Stimulated activated CD4-positive, alpha-beta T cell treated with anti-CD3 and anti-CD28 coated beads, Interleukin-1b, Interleukin-23, amount 100 ng/mL, for 24 hours (primary cell): ENCODE measurements around the gene CCDC126.
"Not testable (repeated sequence)": the region's sequence is repeated elsewhere in the genome, so short reads cannot be mapped to it uniquely, and the experiment has no call there.

Experiments used
- DNase-seq, 4 experiments: peaks; one replicate each; pipeline ENCODE4 v3.0.0-alpha.2; 2020; ENCODE audit warnings: low read depth in 4 of 4, low spot score in 1 of 4

Gene CCDC126

GRCh38 chr7:23622506-23622925 is 25.3 kb downstream of the CCDC126 start:
- no peak for DNase-seq

GRCh38 chr7:23628370-23628769 is 31.2 kb downstream of the CCDC126 start:
- no peak for DNase-seq

- DNase-seq = no peak
Measured at GRCh38 chr7:23633417-23633816, 36.2 kb downstream of the CCDC126 start.

- DNase-seq = no peak
Measured at GRCh38 chr7:23645822-23646221, 48.6 kb downstream of the CCDC126 start.

GRCh38 chr7:23653942-23654341 is 56.8 kb downstream of the CCDC126 start:
- DNase-seq = no peak

- no peak for DNase-seq
Measured at GRCh38 chr7:23654508-23654907, 57.3 kb downstream of the CCDC126 start.

- DNase-seq = no peak
Measured at GRCh38 chr7:23655433-23655832, 58.3 kb downstream of the CCDC126 start.

GRCh38 chr7:23658831-23659427 is 61.7 kb downstream of the CCDC126 start:
- no peak for DNase-seq

GRCh38 chr7:23661385-23661784 is 64.2 kb downstream of the CCDC126 start:
- DNase-seq = no peak

GRCh38 chr7:23662124-23662983 is 65.2 kb downstream of the CCDC126 start:
- no peak for DNase-seq

- no peak for DNase-seq
Measured at GRCh38 chr7:23662984-23663313, 65.8 kb downstream of the CCDC126 start.

GRCh38 chr7:23664122-23664521 is 66.9 kb downstream of the CCDC126 start:
- no peak for DNase-seq

GRCh38 chr7:23672033-23672432 is 74.9 kb downstream of the CCDC126 start:
- DNase-seq = no peak

GRCh38 chr7:23679898-23680413 is 82.8 kb downstream of the CCDC126 start, which contains the start of gene FAM221A:
Gene FAM221A, plus strand, starts transcription at chr7:23680199. Its CDS starts 20 bp downstream, at chr7:23680219.
- peak; percentile 46 to 77 (median 70) for DNase-seq

- DNase-seq = peak in 3 of 4 experiments; percentile 3 to 24 (median 5)
Measured at GRCh38 chr7:23680414-23681405, 83.5 kb downstream of the CCDC126 start.

GRCh38 chr7:23684041-23684440 is 86.9 kb downstream of the CCDC126 start:
- not testable (repeated sequence) for DNase-seq

GRCh38 chr7:23685731-23686130 is 88.5 kb downstream of the CCDC126 start:
- DNase-seq = no peak

GRCh38 chr7:23687011-23687410 is 89.8 kb downstream of the CCDC126 start:
- no peak for DNase-seq

GRCh38 chr7:23689165-23689564 is 92.0 kb downstream of the CCDC126 start:
- DNase-seq = no peak

GRCh38 chr7:23691320-23691719 is 94.1 kb downstream of the CCDC126 start:
- no peak for DNase-seq

- DNase-seq = no peak
Measured at GRCh38 chr7:23693224-23693623, 96.0 kb downstream of the CCDC126 start.
